ENCODE data around the gene NRG3.

DNA sequence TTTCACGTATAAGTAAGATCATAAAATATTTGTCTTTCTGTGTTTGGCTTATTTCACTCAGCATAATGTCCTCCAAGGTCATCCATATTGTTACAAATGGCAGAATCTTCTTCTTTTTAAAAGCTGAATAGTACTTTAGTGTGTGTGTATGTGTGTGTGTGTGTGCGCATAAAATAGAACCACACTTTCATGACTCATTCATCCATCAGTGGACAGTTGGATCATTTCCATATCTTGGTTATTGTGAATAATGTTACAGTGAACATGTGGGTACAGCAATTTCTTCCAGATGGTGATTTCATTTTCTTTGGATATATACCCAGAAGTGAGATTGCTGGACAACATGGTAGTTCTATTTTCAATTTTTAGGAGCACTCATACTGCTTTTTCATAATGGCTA is 622.4 kb downstream of the NRG3 start:
- TF ChIP-seq, protein P1, sequence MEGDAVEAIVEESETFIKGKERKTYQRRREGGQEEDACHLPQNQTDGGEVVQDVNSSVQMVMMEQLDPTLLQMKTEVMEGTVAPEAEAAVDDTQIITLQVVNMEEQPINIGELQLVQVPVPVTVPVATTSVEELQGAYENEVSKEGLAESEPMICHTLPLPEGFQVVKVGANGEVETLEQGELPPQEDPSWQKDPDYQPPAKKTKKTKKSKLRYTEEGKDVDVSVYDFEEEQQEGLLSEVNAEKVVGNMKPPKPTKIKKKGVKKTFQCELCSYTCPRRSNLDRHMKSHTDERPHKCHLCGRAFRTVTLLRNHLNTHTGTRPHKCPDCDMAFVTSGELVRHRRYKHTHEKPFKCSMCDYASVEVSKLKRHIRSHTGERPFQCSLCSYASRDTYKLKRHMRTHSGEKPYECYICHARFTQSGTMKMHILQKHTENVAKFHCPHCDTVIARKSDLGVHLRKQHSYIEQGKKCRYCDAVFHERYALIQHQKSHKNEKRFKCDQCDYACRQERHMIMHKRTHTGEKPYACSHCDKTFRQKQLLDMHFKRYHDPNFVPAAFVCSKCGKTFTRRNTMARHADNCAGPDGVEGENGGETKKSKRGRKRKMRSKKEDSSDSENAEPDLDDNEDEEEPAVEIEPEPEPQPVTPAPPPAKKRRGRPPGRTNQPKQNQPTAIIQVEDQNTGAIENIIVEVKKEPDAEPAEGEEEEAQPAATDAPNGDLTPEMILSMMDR (IDR thresholded peaks at IDR 0.05; ENCODE audit: low read depth, low read length, poor library complexity, severe bottlenecking), result no peak
- no peak for TF ChIP-seq EZH2phosphoT487 (IDR thresholded peaks at IDR 0.05; ENCODE audit: borderline replicate concordance, low read length)

Data from DOHH2 (cell line).